IMR-90 (cell line): ENCODE results near the gene EIF4G3. TPM values are rescaled to one million over a fixed set of nuclear protein-coding genes. Genes with fewer than 3 reads are reported as not detected.

ENCODE experiments used
- ATAC-seq: fragments of 200-7000 bp; cut with Tn5 transposase; 2 replicates; pipeline ENCODE4 v1.9.1; 2020; ENCODE audit warnings: low read depth, mild to moderate bottlenecking, moderate library complexity
- BruUV-seq: library from RNA; stranded (reverse); fragments of 400-500 nt; replicated peaks from 2 replicates; lab custom pipeline; 2021; lab: Mats Ljungman, UMichigan
- CTCF ChIA-PET: fragments of 300-600 bp; formaldehyde crosslinking; extraction: SDS; loops from one replicate; lab custom pipeline; 2021; ENCODE audit warnings: antibody characterized with exemption; lab: Yijun Ruan, JAX
- POLR2A ChIA-PET: fragments of 300-600 bp; sonication (Branson Sonifier 250); formaldehyde crosslinking; loops from one replicate; lab custom pipeline; 2022; ENCODE audit warnings: antibody characterized with exemption; ENCODE audit not compliant: unreplicated experiment; lab: Charles Lee
- DNase-seq: peaks from one replicate; pipeline ENCODE4 v3.0.0; 2013
- H2AFZ ChIP-seq: replicated peaks from 2 replicates; pipeline ENCODE3; 2013; ENCODE audit warnings: low read length, mild to moderate bottlenecking; ENCODE audit not compliant: poor library complexity
- H2AK5ac ChIP-seq: 2 replicates; pipeline ENCODE4 v1.6.1; 2013; ENCODE audit warnings: low read depth, low read length, inconsistent platforms
- H2AK9ac ChIP-seq: replicated peaks from 2 replicates; pipeline ENCODE3; 2013; ENCODE audit warnings: mild to moderate bottlenecking, low read depth, low read length, moderate library complexity; ENCODE audit not compliant: poor library complexity
- H2BK120ac ChIP-seq: 2 replicates; pipeline ENCODE4 v1.6.1; 2013; ENCODE audit warnings: low read depth, low read length, inconsistent platforms
- H2BK15ac ChIP-seq: 3 replicates; pipeline ENCODE4 v1.6.1; 2013; ENCODE audit warnings: low read depth, low read length, inconsistent platforms
- H2BK20ac ChIP-seq: 2 replicates; pipeline ENCODE4 v1.6.1; 2013; ENCODE audit warnings: low read depth, mild to moderate bottlenecking, inconsistent platforms, low read length, moderate library complexity
- H2BK5ac ChIP-seq: 2 replicates; pipeline ENCODE4 v1.6.1; 2013; ENCODE audit warnings: mild to moderate bottlenecking, low read depth, low read length, inconsistent platforms; ENCODE audit not compliant: poor library complexity, severe bottlenecking
- H3K14ac ChIP-seq: replicated peaks from 2 replicates; pipeline ENCODE4 v1.6.1; 2013; ENCODE audit warnings: low read depth, low read length, inconsistent platforms
- H3K18ac ChIP-seq: 2 replicates; pipeline ENCODE4 v1.6.1; 2013; ENCODE audit warnings: low read depth, low read length, control low read depth
- H3K23ac ChIP-seq: 2 replicates; pipeline ENCODE4 v1.6.1; 2013; ENCODE audit warnings: low read depth, low read length, inconsistent platforms
- H3K27ac ChIP-seq: 2 replicates; pipeline ENCODE4 v1.5.1; 2013; ENCODE audit warnings: mild to moderate bottlenecking, control low read depth, low read length; ENCODE audit not compliant: insufficient read depth
- H3K27me3 ChIP-seq: 2 replicates; pipeline ENCODE4 v1.6.1; 2013; ENCODE audit warnings: low read length; ENCODE audit not compliant: control insufficient read depth, insufficient read depth
- H3K36me3 ChIP-seq: 2 replicates; pipeline ENCODE4 v1.6.1; 2013; ENCODE audit warnings: low read length, mixed read lengths; ENCODE audit not compliant: control insufficient read depth, insufficient read depth
- H3K4ac ChIP-seq: 2 replicates; pipeline ENCODE4 v1.6.1; 2013; ENCODE audit warnings: low read depth, low read length, inconsistent platforms
- H3K4me1 ChIP-seq: 2 replicates; pipeline ENCODE4 v1.6.1; 2013; ENCODE audit warnings: low read length, mixed read lengths; ENCODE audit not compliant: control insufficient read depth, insufficient read depth
- H3K4me2 ChIP-seq: 2 replicates; pipeline ENCODE4 v1.6.1; 2013; ENCODE audit warnings: low read depth, mild to moderate bottlenecking, control low read depth, low read length, moderate library complexity
- H3K4me3 ChIP-seq: 2 replicates; pipeline ENCODE4 v1.5.1; 2013; ENCODE audit warnings: low read depth, mild to moderate bottlenecking, control low read depth, low read length, moderate library complexity; ENCODE audit not compliant: insufficient read depth
- H3K56ac ChIP-seq: 2 replicates; pipeline ENCODE4 v1.6.1; 2013; ENCODE audit warnings: low read length, inconsistent platforms; ENCODE audit not compliant: insufficient read depth; ENCODE audit errors: extremely low read depth
- H3K79me1 ChIP-seq, 2 experiments: 2 replicates each; pipeline ENCODE4 v1.6.1; 2013; ENCODE audit warnings: low read length in 2 of 2, inconsistent platforms in 1 of 2, low read depth in 1 of 2
- H3K9ac ChIP-seq: 2 replicates; pipeline ENCODE4 v1.6.1; 2013; ENCODE audit warnings: low read depth, low read length, control low read depth
- H3K9me1 ChIP-seq: 2 replicates; pipeline ENCODE4 v1.6.1; 2013; ENCODE audit warnings: low read length, inconsistent platforms; ENCODE audit not compliant: insufficient read depth
- H3K9me3 ChIP-seq: 2 replicates; pipeline ENCODE4 v1.6.1; 2013; ENCODE audit warnings: low read length; ENCODE audit not compliant: control insufficient read depth, insufficient read depth
- H4K20me1 ChIP-seq: 2 replicates; pipeline ENCODE4 v1.6.1; 2013; ENCODE audit warnings: low read length, inconsistent platforms; ENCODE audit not compliant: insufficient read depth
- H4K5ac ChIP-seq: 2 replicates; pipeline ENCODE4 v1.6.1; 2013; ENCODE audit warnings: mild to moderate bottlenecking, low read depth, low read length, control low read depth
- H4K8ac ChIP-seq, 2 experiments: 2 replicates each; pipeline ENCODE4 v1.6.1; 2013; ENCODE audit warnings: low read depth in 2 of 2, low read length in 2 of 2, control low read depth in 1 of 2, inconsistent platforms in 1 of 2
- H4K91ac ChIP-seq: 2 replicates; pipeline ENCODE4 v1.6.1; 2013; ENCODE audit warnings: low read depth, low read length, inconsistent platforms; ENCODE audit not compliant: insufficient read depth
- BHLHE40 ChIP-seq: fragments of 150-350 bp; IDR thresholded peaks from 2 replicates; pipeline ENCODE4 v1.6.1; 2016; ENCODE audit warnings: mild to moderate bottlenecking, low read depth, low read length
- CHD1 ChIP-seq: IDR thresholded peaks from 2 replicates; pipeline ENCODE4 v1.6.1; 2012; ENCODE audit warnings: low read depth, low read length, improper control_type of control experiment
- FOS ChIP-seq: fragments of 150-350 bp; IDR thresholded peaks from 2 replicates; pipeline ENCODE4 v1.6.1; 2016; ENCODE audit warnings: low read depth, low read length
- MXI1 ChIP-seq: IDR thresholded peaks from 2 replicates; pipeline ENCODE4 v1.6.1; 2012; ENCODE audit warnings: low read depth, mild to moderate bottlenecking, low read length, moderate library complexity, borderline replicate concordance
- NFE2L2 ChIP-seq: fragments of 150-350 bp; IDR thresholded peaks from 2 replicates; pipeline ENCODE4 v1.6.1; 2016; ENCODE audit warnings: low read depth, mild to moderate bottlenecking, low read length
- RAD21 ChIP-seq: IDR thresholded peaks from 2 replicates; pipeline ENCODE4 v1.6.1; 2012; ENCODE audit warnings: low read length, improper control_type of control experiment
- RFX5 ChIP-seq: IDR thresholded peaks from 2 replicates; pipeline ENCODE4 v1.8.0; 2012; ENCODE audit warnings: low read depth, mild to moderate bottlenecking, low read length, moderate library complexity
- SMC3 ChIP-seq: fragments of 150-350 bp; IDR thresholded peaks from 2 replicates; pipeline ENCODE4 v1.6.1; 2016; ENCODE audit warnings: low read depth, mild to moderate bottlenecking, antibody characterized with exemption, low read length, moderate library complexity
- USF2 ChIP-seq: fragments of 150-350 bp; IDR thresholded peaks from 2 replicates; pipeline ENCODE4 v1.6.1; 2017; ENCODE audit warnings: mild to moderate bottlenecking, antibody characterized with exemption, low read length, low read depth
- WGBS, 2 experiments: methylation state at CpG; one replicate each; pipeline versions ENCODE4 v1.1.5 to v1.1.7; 2013; ENCODE audit warnings: missing lambda C conversion rate in 2 of 2; ENCODE audit not compliant: insufficient read length in 1 of 2; ENCODE audit errors: extremely low coverage in 2 of 2; 5-methylcytosine and 5-hydroxymethylcytosine counted together
- dilution Hi-C: fragments of 300-500 bp; cut with HindIII; formaldehyde crosslinking; loops from one replicate; pipeline ENCODE4 v1.14.3; 2018; ENCODE audit warnings: low sequenced_read_pairs; ENCODE audit not compliant: unreplicated experiment
- in situ Hi-C: fragments of 300-500 bp; cut with MboI; formaldehyde crosslinking; loops from 3 replicates; pipeline ENCODE4 v1.14.3; 2019; ENCODE audit warnings: low sequenced_read_pairs, inconsistent platforms, mixed read lengths
- intact Hi-C: fragments of 100-400 bp; cut with micrococcal nuclease; formaldehyde crosslinking; loops from 2 replicates; pipeline ENCODE4 v1.10.0; 2022
- polyA plus RNA-seq, 3 experiments: library from polyadenylated mRNA; depleted of rRNA; stranded (reverse); fragments of >200 nt; gene quantifications; 2 replicates each; pipeline ENCODE4 v1.2.3, GENCODE V29; 2012; ENCODE audit warnings: low replicate concordance in 1 of 3
- total RNA-seq: library from RNA; depleted of rRNA; stranded (reverse); fragments of >200 nt; gene quantifications from 2 replicates; pipeline ENCODE4 v1.2.3, GENCODE V29; 2012
- TF ChIP-seq, protein P1 (sequence below): conservative IDR thresholded peaks from 2 replicates; pipeline ENCODE4 v1.5.1; 2012; ENCODE audit warnings: mild to moderate bottlenecking, low read depth, low read length, improper control_type of control experiment
- TF ChIP-seq, protein P2 (sequence below): fragments of 150-350 bp; IDR thresholded peaks from 2 replicates; pipeline ENCODE4 v1.6.1; 2016; ENCODE audit warnings: low read depth, mild to moderate bottlenecking, low read length, moderate library complexity, borderline replicate concordance

Gene EIF4G3
- total and polyA plus RNA-seq, 2 of the 4 experiments (the other 2 are of a cell fraction) = 25.8 to 49.2 TPM

DNA sequence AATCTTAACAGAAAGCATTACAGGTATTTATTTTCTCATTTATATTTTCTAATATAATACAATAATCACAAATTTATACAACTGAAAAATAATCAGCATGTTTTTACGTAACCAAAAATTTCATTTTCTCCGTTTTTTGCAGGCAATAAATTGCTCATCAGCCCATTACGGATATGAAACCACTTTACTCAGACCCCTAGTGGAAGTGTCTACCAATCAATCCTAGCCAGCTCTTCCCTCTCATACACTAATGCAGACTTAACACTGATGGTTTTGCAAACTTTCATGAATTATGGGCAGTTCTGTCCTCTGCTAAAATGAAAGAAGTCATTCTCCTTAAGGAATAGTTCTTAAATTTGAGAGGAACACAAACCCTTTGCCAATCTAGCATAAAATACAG, 124.7 kb downstream of the EIF4G3 start:
- no peak overlapping the region for H3K18ac ChIP-seq
- H3K14ac ChIP-seq = no peak overlapping the region
- no peak overlapping the region for H3K4me3 ChIP-seq
- no peaks in the 10 kb centered on the region for H3K27me3 ChIP-seq
- H3K9me1 ChIP-seq = no peaks in the 10 kb centered on the region
- CTCF ChIA-PET = interaction anchor here (0.6 kb wide), 1 partner anchor 141 kb away, joined by 3 read pairs; no protein-coding TSS in a partner anchor
- peaks cover 10% of the 10 kb centered on the region; the same call in 1 of the 2 replicates for H3K36me3 ChIP-seq
- H2BK120ac ChIP-seq = no peak overlapping the region
- H3K4ac ChIP-seq = no peak overlapping the region
- ATAC-seq (no peak), DNase-seq (no peak)
- H4K5ac ChIP-seq = no peak overlapping the region
- intact Hi-C loops = no loop called here
- 70% methylated on average over 2 of the region's 3 CpGs; no CpG with 5 or more reads in 1 of the 2 experiments for WGBS, 2 experiments
- peaks cover 2% of the 10 kb centered on the region; the same call in 1 of the 2 replicates for H3K4me1 ChIP-seq
- BruUV-seq = no TSS peak
- no peak overlapping the region for H3K27ac ChIP-seq
- no peak overlapping the region for H4K91ac ChIP-seq
- H3K9ac ChIP-seq = no peak overlapping the region
- H3K56ac ChIP-seq = no peak overlapping the region
- H3K79me1 ChIP-seq = peaks cover 14 to 39% of the 10 kb centered on the region in 2 experiments
- no peak overlapping the region for H2BK5ac ChIP-seq
- no peak overlapping the region for H3K4me2 ChIP-seq
- dilution Hi-C loops = no loop called here
- H2BK15ac ChIP-seq = no peak overlapping the region
- H2AK9ac ChIP-seq = no peak overlapping the region
- TF ChIP-seq RAD21 (no peak), FOS (no peak), SMC3 (no peak), RFX5 (no peak), CHD1 (no peak), BHLHE40 (no peak), NFE2L2 (no peak), USF2 (no peak), MXI1 (no peak)
- TF ChIP-seq, protein P1, sequence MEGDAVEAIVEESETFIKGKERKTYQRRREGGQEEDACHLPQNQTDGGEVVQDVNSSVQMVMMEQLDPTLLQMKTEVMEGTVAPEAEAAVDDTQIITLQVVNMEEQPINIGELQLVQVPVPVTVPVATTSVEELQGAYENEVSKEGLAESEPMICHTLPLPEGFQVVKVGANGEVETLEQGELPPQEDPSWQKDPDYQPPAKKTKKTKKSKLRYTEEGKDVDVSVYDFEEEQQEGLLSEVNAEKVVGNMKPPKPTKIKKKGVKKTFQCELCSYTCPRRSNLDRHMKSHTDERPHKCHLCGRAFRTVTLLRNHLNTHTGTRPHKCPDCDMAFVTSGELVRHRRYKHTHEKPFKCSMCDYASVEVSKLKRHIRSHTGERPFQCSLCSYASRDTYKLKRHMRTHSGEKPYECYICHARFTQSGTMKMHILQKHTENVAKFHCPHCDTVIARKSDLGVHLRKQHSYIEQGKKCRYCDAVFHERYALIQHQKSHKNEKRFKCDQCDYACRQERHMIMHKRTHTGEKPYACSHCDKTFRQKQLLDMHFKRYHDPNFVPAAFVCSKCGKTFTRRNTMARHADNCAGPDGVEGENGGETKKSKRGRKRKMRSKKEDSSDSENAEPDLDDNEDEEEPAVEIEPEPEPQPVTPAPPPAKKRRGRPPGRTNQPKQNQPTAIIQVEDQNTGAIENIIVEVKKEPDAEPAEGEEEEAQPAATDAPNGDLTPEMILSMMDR = no peak
- TF ChIP-seq, protein P2, sequence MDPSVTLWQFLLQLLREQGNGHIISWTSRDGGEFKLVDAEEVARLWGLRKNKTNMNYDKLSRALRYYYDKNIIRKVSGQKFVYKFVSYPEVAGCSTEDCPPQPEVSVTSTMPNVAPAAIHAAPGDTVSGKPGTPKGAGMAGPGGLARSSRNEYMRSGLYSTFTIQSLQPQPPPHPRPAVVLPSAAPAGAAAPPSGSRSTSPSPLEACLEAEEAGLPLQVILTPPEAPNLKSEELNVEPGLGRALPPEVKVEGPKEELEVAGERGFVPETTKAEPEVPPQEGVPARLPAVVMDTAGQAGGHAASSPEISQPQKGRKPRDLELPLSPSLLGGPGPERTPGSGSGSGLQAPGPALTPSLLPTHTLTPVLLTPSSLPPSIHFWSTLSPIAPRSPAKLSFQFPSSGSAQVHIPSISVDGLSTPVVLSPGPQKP = no peak
- POLR2A ChIA-PET = no interaction called here
- no peak overlapping the region for H2AK5ac ChIP-seq
- peaks cover 25% of the 10 kb centered on the region; the same call in 1 of the 2 replicates for H4K20me1 ChIP-seq
- H4K8ac ChIP-seq = no peak overlapping the region
- H2BK20ac ChIP-seq = no peak overlapping the region
- H3K9me3 ChIP-seq = no peaks in the 10 kb centered on the region
- H2AFZ ChIP-seq = no peak overlapping the region
- no peak overlapping the region for H3K23ac ChIP-seq
- in situ Hi-C loops = no loop called here
